COR-L47 (cell line): ENCODE measurements around the gene HSPB8.

ENCODE experiments used
- DNase-seq: peaks from one replicate; lab custom pipeline; 2025; lab: John Stamatoyannopoulos, UW

The HSPB8 gene

DNA sequence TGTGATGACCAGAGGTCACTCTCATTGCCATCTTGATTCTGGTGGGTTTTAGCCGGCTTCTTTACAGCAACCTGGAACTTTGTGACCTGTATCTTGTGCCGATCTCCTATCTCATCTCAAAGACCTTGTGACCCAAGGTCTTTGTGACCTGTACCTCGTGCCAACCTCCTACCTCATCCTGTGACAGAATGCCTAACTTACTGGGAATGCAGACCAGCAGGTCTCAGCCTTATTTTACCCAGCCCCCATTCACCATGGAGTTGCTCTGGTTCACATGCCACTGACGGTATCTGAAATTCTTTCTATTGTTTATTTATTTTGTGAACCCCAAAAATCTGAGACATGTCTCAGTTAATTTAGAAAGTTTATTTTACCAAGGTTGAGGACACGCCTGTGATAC is 7.4 kb upstream of the HSPB8 start:
- DNase-seq: no peak

DNA sequence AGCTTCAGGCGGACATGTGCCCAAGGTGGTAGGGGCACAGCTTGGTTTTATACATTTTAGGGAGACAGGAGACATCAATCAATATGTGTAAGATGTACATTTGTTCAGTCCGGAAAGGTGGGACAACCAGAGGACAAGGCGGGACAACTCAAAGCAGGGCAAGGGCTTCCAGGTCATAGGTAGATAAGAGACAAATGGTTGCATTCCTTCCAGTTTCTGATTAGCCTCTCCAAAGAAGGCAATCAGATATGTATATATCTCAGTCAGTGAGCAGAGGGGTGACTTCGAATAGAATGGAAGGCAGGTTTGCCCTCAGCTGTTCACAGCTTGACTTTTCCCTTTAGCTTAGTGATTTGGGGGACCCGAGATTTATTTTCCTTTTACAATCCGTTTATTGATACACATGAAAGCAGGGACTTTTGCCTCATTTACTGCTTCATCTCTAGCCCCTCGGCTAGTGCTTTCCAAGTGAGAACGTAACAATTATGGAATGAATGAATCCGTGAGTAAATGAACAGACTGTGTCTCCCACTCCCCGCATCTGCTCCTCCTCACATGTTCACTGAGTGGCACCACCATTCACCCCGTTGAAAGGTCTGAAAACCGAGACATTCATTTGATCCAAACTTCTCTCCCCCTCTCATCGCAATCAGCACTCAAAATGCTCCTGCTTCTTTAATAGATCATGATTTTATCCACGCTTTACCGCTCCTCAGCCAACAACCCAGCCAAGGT is 6.9 kb upstream of the HSPB8 start:
- DNase-seq: no peak

DNA sequence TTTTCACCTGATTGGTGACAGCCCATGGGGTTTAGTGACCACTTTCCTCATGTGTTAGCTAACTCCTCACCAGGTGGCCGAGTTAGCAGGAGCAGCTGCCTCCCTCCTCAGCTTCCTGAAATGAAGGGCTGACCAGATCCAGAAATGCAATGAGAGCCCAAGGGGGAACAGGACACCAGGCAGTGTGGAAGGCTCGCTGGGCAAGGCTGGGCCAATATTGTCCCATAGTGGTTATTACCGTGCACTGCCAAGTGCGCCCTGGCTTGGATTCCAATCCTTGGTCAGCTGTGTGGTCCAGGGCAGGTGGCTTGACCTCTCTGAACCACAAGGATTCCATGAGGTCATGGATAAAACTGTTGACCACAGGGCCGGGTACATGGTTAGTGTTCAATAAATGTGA is 3.6 kb upstream of the HSPB8 start:
- no peak for DNase-seq

DNA sequence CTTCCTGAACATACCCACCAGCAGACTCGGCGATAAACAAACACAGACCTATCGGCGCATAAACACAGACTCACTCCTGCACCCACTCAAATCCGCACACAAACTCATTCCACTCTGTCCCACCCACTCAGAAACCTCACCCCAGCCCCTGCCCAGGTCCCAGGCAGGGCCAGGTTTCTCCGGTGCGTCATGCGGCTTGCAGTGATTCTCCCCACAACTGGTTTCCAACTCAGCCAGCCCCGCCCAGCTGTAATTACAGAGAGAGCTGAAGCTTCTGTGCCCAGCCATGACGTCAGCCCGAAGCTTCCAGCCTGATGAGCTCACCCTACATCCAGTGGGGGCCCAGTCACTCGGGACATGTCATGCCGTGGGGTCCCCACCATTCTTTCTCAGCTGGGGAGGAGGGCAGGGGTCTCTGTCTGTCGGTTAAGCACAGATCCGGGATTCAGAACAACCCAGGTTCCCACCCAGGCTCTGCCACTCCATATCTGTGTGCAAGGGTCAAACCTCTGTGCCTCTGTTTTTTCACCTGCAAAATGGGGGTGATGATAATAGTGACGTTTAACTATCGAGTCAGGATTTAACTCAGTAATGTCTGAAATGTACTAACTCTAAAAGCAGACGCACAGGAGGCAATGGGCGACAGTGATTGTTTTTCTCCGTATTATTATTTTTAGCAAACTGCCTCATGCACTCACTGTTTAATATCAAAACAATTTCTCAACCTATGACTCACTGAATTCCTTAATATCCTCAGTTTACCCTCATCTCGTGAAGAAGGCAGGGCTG is 2.3 kb upstream of the HSPB8 start:
- DNase-seq: peak; percentile 43

DNA sequence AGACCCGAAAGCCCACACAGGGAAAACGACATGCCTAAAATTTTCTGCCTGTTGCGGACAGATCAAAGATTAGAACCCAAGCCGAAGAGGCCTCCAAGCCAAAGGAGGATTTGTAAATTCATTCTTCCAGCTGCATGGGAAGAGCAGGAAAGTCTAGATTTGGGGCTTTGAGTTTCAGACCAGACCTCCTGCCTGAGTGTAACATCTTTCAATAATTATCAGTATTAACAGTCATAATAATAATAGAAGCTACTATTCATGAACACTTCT is 1.7 kb upstream of the HSPB8 start:
- no peak for DNase-seq

DNA sequence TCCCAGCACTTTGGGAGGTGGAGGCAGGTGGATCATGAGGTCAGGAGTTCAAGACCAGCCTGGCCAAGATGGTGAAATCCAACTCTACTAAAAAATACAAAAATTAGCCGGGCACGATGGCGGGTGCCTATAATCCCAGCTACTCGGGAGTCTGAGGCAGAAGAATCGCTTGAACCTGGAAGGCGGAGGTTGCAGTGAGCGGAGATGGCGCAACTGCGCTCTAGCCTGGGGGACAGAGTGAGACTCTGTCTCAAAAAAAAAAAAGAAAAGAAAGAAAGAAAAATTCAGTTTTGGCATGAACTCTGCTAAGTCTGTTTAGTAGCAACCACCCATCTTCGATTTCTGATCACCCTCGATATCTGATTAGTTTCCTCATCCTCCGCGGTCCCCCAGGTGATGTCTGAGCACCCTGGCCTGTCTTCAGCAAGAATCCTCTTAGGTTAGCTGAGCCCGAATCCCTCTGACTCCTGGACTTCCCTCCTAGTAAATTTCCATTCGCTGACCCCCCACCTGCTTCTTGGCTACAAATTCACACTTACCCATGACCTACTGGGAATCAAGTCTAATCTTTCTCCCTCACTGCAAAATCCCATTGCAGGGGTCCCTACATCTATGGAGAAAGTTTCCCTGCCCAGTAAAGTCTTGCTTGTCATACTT is 879 bp upstream of the HSPB8 start:
- no peak for DNase-seq

DNA sequence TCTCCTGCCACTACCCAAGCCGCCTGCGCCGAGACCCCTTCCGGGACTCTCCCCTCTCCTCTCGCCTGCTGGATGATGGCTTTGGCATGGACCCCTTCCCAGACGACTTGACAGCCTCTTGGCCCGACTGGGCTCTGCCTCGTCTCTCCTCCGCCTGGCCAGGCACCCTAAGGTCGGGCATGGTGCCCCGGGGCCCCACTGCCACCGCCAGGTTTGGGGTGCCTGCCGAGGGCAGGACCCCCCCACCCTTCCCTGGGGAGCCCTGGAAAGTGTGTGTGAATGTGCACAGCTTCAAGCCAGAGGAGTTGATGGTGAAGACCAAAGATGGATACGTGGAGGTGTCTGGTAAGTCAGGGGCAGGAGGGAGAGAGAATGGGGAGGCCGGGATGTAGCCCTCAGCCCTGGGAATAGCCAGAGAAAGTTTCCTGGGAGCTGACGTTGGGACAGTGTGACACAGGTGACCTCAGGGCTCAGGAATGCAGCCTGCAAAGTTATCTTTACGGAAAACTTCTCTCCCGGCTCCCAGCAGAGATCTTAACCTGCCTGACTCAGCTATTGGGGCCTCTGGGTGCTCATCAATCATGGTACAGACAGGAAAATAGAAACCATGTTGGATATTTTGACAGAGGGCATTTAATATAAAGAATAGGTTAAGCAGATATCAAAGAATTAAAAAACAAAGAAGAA is 747 bp downstream of the HSPB8 start:
- DNase-seq: no peak

DNA sequence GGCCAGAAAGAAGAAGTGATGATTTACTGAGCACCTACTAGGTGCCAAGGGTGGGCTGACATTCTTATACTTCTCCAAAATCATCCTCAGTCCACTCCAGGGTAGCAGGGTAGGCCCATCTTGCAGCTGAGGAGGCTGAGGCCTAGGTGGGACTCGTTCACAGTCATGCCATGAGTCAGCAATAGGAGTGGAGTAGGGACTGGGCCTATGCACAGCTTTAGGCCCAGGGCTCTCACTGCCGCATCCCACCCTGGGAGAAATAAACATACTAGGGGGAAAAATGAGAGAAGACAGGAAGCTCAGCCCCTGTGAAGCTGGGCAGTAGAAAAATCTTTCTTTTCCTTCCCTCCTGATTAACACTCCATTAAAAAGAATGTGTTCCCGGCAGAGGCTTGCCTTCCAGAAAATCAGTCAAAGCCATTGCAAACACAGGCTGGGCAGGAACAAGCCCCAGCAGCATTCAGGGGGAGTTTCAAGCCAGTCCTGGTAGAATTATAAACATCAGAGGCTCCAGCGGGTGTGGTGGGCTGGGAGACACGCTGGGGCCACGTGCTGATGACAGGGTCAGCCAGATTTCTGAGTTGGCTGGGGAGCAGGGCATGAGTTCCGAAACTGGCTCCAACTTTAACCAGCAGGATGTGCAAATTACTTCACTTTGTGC is 1.8 kb downstream of the HSPB8 start:
- no peak for DNase-seq

DNA sequence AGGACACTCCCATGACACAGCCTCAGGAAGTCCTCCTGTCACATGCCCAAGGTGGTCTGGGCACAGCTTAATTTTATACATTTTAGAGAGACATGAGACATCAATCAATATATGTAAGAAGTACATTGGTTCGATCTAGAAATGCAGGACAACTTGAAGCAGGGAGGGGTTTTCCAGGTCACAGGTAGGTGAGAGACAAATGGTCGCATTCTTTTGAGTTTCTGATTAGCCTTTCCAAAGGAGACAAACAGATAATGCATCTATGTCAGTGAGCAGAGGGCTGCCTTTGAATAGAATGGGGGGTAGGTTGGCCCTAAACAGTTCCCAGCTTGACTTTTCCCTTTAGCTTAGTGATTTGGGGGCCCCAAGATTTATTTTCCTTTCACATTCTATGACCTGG is 2.5 kb downstream of the HSPB8 start:
- no peak for DNase-seq

DNA sequence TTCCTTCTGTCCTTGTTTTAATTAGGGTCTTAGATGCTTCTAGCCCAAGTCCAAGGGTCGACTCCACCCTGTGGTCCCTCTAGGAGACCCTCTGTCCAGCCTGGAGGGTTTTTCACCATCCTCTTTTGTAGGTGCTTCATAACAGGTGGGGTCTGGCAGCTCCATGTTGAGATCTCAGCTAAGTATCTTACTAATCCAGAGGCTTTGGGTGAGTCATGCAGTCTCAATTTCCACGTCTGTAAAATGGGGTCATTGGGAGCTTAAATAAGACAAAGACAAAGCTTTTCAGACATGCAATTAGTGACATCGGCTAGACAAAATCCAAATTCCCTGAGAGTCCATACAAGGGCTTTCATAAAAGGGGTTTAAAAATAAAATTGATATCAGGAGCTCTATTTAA is 3.2 kb downstream of the HSPB8 start:
- no peak for DNase-seq

DNA sequence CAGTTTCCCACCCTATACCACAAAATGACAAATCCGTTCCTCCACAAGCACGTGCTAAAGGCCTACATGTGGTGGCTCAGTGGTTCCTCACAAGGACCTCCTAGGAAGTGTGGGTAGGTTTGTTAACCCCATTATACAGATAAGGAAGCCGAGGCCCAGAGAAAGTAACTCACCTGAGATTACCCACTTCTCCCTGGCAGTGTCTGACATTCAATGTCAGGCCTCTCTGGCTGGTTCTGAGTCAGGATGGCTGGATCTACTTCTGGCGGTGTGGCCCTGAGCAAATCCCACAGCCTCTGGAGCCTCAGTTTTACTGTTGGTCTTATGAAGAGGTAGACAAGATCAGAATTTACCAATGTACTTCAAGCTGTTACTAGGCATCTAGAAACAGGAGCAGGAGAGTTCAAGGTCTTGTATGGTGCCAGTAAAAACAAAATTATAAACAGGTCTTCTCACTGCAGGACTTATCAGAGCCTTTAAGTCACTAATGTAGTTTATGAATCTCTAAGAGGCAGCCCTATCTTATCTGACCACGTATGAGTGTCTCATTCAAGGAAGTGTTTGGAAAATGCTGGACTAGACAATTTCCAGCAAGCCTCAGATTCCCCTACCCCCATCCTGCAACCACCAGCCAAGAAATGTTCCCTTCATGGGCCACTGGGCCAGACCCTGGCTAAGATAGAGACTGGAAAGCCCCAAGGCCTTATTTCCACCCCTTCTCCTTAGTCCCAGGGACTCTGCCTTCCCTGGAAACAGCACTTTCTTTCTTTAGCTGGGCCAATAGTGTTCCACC is 4.2 kb downstream of the HSPB8 start:
- no peak for DNase-seq

DNA sequence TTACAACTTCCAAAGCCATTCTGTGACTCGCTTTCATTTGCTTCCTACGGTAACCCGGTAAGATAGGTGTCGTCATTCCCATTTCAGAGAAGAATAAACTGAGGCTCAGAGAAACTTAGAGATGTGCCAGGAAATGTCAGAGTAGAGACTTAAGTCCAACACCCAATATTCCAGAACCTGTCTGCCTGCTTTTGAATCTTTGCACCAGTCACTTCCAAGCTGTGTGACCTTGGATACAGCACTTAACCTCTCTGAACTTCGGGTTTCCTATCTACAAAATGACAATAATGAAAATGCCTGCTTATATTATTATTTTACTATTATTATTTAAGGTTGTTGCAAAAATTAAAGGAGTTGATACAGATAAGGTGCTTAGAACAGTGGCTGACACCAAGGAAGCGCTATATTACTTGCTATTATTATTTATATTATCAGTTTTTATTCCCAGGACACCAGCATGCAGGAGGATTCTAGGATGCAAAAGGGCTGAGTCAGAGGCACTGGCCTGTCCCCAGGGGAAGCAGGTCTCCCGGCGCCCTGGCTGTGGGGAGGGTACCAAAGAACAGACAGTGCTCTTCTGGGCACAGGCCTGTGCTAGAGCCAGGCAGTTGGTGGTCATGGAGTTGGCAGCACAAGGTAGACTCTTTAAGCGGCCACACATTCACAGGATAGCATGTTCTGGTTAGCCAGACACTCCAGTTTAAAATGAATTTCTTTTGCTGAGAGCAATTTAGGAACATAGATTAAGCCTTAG is 5.4 kb downstream of the HSPB8 start:
- no peak for DNase-seq

DNA sequence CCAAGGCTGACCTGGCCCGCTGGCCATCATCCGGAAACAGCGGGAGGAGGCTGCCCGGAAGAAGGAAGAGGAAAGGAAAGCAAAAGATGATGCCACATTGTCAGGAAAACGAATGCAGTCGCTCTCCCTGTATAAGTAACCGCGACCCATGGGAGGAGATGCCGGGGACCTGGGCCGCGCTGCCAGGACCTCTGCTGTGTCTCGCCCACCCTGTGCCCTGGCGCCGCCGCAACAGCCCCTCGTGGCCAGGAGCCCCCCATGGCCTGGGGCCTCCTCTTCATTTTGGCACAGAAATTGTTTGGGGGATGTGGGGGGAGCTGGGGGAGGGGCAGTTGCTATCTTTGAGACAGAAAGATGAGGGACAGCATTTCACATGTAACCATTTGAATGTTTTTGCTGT is 16.5 kb downstream of the HSPB8 start:
- DNase-seq: no peak

DNA sequence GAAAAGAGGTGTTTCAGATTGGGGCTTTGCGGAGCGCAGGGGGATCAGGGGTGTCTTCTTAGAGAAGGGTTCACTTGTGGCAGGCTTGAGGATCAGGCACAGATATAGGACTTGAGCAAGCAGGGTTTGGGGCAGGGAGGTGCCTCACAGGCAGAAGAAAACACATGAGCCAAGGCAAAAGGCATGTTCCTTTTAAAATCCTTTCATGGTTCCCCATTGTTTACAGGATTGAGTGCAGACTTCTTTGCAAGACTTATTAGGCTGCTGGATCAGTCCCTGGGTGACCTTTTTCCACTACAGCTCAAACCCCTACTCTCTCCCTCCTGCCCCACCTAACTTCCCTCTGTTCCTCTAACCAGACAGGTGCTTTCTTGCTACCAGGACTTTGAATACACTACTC is 19.7 kb downstream of the HSPB8 start:
- DNase-seq: no peak

DNA sequence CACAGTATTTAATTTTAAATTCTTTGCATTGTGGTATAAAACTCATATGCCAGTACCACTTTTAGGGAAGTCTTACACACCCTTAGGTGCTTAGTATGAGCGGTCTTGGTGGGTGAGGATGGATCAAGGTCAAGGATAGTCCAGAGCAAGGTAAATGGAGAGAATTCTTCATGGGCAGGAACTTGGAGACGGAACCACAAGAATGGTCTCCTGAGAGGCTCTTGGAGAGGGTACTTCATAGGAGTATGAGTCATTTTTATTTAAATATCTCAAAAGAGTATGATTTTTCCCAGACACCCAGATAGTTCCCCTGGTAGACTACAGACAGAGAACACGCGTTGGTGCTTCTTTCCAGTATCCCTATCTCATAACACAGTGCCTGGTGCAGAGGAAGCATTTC is 21.9 kb downstream of the HSPB8 start:
- DNase-seq: no peak

DNA sequence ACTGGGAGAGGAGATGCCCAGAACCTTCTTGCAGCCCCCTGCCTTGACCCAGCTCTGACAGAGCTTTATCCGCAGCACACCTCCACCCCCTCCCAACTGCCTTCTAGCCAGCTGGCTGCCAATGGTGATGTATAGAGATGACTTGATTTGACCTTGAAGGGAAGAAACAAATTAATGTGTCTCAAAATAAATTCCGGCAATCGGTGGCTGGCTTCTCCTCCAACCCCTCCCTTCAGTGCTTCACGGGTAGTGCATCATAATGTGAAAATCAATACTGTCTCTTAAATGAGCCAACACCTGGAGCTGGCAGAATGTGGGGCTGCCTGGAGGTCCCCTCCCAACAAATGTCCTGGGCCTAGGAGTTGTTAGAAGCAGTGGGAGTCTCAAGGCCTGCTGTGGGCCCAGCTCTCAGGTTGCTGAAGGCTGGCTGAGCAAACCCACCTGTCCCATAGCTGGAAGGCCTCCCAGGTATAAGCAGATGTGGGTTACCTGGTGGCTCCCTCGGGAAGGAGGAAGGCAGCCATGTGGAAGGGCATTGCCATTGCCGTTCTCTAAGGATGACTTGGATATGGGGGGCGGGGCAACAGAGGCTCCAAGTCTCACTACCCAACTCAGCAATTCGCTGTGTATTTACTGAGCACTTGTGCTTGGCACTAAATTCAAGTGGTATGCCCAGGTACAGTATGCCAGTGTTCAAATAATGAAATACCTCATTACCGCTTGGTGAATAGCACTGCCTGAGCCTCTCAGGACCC is 23.2 kb downstream of the HSPB8 start:
- DNase-seq: peak; percentile 35

DNA sequence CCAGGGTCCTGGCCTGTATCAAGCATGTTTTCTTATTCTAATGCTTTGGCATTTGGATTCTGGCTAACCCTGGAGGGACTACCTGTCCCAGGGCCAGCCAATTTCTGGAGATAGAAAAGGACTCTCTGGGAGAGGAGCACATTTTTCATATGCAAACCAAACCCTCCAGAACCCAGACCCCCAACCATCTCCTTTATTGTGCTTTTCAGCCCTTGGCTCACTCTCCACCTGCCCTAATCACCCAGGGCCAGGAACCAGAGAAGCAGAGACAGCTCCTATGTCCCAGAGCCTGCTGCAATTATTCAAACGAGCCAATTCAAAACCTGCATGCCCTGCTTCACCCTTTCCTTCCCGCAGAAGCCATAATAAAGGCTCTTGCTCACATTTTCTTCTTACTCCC is 23.8 kb downstream of the HSPB8 start:
- no peak for DNase-seq

DNA sequence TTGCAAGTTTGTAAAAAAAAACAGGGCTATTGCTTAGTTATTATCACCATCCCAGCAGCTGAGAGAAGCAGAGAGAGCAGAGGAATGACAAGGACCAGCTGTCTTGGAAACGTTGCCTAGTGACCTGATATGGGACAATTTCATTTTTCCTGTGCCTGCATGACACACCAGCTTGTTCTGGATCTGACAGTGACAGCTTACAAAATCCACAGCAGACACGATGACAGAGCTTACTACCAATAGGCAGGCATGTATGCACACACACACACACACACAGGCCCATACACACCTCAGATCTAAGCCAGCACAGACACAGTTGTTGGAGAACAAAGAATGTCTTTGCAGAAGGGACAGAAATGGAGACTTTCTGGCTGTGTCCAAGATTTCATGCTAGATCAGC is 25.4 kb downstream of the HSPB8 start:
- no peak for DNase-seq

DNA sequence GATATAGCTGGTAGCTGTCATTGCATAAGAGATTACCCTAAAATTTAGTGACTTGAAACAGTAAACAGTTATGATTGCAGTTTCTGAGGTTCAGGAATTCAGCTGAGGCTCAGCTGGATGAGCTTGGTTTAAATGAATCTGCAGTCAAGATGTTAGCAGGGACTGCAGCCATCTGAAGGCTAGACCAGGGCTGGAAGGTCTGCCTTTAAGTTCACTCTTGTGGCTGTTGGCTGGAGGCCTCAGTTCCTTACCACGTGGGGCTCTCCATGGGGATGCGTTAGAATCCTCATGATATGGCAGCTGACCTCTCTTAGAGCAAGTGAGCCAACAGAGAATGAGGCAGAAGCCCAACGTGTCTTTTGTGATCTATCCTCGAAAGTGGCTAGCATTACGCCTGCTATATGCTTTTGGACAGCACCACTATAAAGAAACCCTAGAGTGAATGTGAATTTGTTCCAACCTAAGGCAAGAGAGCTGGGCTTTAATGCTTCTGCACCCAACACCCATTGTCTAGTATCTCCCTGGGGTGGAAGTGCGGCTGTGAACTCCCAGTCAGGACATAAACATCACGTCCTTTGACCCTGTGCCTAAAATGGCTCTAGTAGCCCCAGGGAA is 26.0 kb downstream of the HSPB8 start:
- no peak for DNase-seq
